Measurements from ENCODE around the gene EFCAB6. TPM values are rescaled to one million over a fixed set of nuclear protein-coding genes. Genes with fewer than 3 reads are reported as not detected.

EFCAB6 gene
- total and polyA plus RNA-seq, 4 donors: 1.7 to 15.4 (median 7.6) TPM

DNA sequence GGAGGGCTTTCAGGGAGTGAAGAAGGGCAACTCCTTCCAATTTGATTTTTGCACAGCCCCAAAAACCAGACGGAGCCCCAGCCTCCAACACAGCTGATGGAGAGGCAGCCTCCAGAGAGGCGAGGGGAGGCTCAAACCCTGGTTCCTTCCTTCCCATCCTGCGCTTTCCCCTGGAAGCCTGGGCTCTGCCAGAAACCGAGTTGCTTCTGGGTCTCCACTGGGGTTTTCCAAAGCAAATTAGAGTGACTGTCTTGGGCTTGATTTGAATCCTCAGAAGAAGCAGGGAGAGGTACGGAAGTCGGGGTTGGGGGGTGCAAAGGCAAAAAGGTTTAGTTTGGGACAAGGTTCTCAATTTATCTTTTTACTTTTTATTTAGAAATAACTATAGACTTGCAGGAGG lies 271.1 kb downstream of the EFCAB6 start:
- Histone ChIP-seq H3K9me3 (ENCODE audit: control insufficient read depth in 4 of 4, insufficient read depth in 3 of 4, low read length in 3 of 4) (peaks cover 0 to 3% (median 1%) of the 10 kb centered on the region in 4 donors), H3K27ac (ENCODE audit: low read depth in 1 of 2, low read length in 1 of 2) (no peak overlapping the region), H3K4me3 (no peak overlapping the region), H3K27me3 (ENCODE audit: control insufficient read depth in 3 of 3, insufficient read depth in 3 of 3, low read length in 2 of 3) (peaks cover 0 to 2% (median 0%) of the 10 kb centered on the region in 3 donors), H3K36me3 (ENCODE audit: control insufficient read depth in 4 of 4, insufficient read depth in 4 of 4, low read length in 4 of 4) (no peaks in the 10 kb centered on the region), H3K4me1 (ENCODE audit: control insufficient read depth in 5 of 5, insufficient read depth in 5 of 5, low read length in 5 of 5) (no peaks in the 10 kb centered on the region), H3K9ac (ENCODE audit: insufficient read depth in 1 of 2, low read length in 2 of 2) (no peak overlapping the region)
- ATAC-seq (ENCODE audit: insufficient read depth, low FRiP score) (no peak), DNase-seq (no peak)
- whole genome bisulfite sequencing, 2 donors: 85 to 91% methylated on average over 6 of the region's 6 CpGs
- no peak for TF ChIP-seq CTCF (IDR thresholded peaks at IDR 0.05; ENCODE audit: control extremely low read depth, extremely low read depth)

- Histone ChIP-seq H3K4me3 (no peak overlapping the region), H3K4me1 (ENCODE audit: control insufficient read depth in 5 of 5, insufficient read depth in 5 of 5, low read length in 5 of 5) (no peaks in the 10 kb centered on the region), H3K27ac (ENCODE audit: low read depth in 1 of 2, low read length in 1 of 2) (no peak overlapping the region), H3K36me3 (ENCODE audit: control insufficient read depth in 4 of 4, insufficient read depth in 4 of 4, low read length in 4 of 4) (no peaks in the 10 kb centered on the region), H3K27me3 (ENCODE audit: control insufficient read depth in 3 of 3, insufficient read depth in 3 of 3, low read length in 2 of 3) (peaks cover 0 to 2% (median 0%) of the 10 kb centered on the region in 3 donors), H3K9ac (ENCODE audit: insufficient read depth in 1 of 2, low read length in 2 of 2) (no peak overlapping the region), H3K9me3 (ENCODE audit: control insufficient read depth in 4 of 4, insufficient read depth in 3 of 4, low read length in 3 of 4) (peaks cover 0 to 4% (median 1%) of the 10 kb centered on the region in 4 donors)
- ATAC-seq (ENCODE audit: insufficient read depth, low FRiP score) (no peak), DNase-seq (no peak)
- no peak for TF ChIP-seq CTCF (IDR thresholded peaks at IDR 0.05; ENCODE audit: control extremely low read depth, extremely low read depth)
- 78 to 79% methylated on average over 4 of the region's 4 CpGs for WGBS, 2 donors
Observed at GRCh38 chr22:43540529-43540923, 271.6 kb downstream of the EFCAB6 start.

DNA sequence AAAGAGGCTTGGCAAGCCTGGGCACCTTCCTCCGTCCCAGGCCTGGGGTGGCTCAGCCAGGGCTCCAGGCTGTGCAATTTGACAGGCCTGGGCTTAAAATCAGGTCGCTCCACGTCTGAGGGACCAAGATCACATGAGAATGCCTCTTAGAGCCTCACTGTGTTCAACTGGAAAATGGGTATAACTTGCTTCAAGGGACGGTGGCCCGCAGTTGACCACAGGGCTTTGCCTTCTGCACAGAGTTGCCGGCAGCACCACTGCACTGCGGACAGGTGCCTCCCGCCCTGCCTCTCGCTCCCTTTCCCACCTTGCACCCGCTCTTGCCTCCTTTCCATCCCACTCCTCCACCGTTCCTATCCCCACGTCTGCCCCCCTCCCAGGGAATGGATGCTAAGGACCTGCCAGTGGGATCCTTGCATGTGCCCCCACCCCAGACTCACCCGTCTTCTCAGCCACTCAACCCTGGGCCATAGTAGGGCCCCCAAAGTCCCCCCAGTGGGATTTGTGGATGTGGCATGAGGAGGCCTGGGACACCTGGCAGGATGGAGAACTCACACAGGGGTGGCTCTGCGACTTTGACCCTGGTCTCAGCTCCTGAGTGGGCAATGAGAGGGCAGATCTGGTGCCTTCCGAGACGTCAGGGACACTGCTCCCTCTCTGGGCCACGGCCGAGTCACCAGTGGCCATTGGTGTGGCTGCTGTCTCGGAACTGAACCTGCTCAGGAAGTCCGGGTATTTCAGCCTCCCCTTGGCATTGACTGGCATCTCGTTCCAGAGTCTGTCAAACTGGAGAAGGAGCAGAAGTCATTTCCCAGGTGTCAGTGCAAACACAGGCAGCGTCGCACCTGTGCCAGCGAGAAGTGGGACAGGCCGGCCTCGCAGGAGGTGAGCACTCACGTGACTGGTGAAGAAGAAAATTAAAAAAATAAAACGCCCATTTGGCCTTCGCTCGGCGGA lies 272.3 kb downstream of the EFCAB6 start:
- H3K4me3 ChIP-seq: no peak overlapping the region
- no peak overlapping the region for H3K27ac ChIP-seq (ENCODE audit: low read depth in 1 of 2, low read length in 1 of 2)
- no peaks in the 10 kb centered on the region for H3K4me1 ChIP-seq (ENCODE audit: control insufficient read depth in 5 of 5, insufficient read depth in 5 of 5, low read length in 5 of 5)
- H3K27me3 ChIP-seq (ENCODE audit: control insufficient read depth in 3 of 3, insufficient read depth in 3 of 3, low read length in 2 of 3): peaks cover 0 to 2% (median 0%) of the 10 kb centered on the region in 3 donors
- no peaks in the 10 kb centered on the region for H3K36me3 ChIP-seq (ENCODE audit: control insufficient read depth in 4 of 4, insufficient read depth in 4 of 4, low read length in 4 of 4)
- TF ChIP-seq CTCF (IDR thresholded peaks at IDR 0.05; ENCODE audit: control extremely low read depth, extremely low read depth): no peak
- no peak for DNase-seq
- H3K9ac ChIP-seq (ENCODE audit: insufficient read depth in 1 of 2, low read length in 2 of 2): no peak overlapping the region
- no peak for ATAC-seq (ENCODE audit: insufficient read depth, low FRiP score)
- WGBS, 2 donors: 90 to 93% methylated on average over 31 of the region's 31 CpGs
- H3K9me3 ChIP-seq (ENCODE audit: control insufficient read depth in 4 of 4, insufficient read depth in 3 of 4, low read length in 3 of 4): peaks cover 0 to 4% (median 1%) of the 10 kb centered on the region in 4 donors
